Measurements from ENCODE around the gene CCDC170. TPM values are rescaled to one million over a fixed set of nuclear protein-coding genes. Genes with fewer than 3 reads are reported as not detected.

Gene CCDC170
- total RNA-seq, 1 donor from 2014 or later, result 0.14 TPM

DNA sequence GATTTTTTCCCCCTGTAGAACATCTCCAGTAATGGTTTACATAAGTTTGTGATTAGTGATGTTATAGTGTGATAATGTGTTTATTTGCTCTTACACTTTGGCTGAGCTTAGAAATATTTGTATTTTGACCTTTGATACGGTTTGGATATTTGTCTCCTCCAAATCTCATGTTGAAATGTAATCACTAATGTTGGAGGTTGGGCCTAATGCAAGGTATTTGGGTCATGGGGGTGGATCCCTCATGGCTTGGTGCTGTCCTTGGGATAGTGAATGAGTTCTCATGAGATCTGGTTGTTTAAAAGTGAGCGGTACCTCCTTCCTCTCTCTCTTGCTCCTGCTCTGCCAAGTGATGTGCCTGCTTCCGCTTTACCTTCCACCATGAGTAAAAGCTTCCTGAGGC is 147.2 kb downstream of the CCDC170 start:
- H3K9me3 Mint-ChIP-seq (ENCODE audit: unreplicated experiment), result peaks cover 2% of the 10 kb centered on the region
- TF ChIP-seq CTCF (IDR thresholded peaks at IDR 0.05; ENCODE audit: insufficient read depth, low read depth, low read length) (no peak), EZH2 (IDR thresholded peaks at IDR 0.05; ENCODE audit: insufficient read depth, low read length) (no peak)
- no peak for FAIRE-seq

DNA sequence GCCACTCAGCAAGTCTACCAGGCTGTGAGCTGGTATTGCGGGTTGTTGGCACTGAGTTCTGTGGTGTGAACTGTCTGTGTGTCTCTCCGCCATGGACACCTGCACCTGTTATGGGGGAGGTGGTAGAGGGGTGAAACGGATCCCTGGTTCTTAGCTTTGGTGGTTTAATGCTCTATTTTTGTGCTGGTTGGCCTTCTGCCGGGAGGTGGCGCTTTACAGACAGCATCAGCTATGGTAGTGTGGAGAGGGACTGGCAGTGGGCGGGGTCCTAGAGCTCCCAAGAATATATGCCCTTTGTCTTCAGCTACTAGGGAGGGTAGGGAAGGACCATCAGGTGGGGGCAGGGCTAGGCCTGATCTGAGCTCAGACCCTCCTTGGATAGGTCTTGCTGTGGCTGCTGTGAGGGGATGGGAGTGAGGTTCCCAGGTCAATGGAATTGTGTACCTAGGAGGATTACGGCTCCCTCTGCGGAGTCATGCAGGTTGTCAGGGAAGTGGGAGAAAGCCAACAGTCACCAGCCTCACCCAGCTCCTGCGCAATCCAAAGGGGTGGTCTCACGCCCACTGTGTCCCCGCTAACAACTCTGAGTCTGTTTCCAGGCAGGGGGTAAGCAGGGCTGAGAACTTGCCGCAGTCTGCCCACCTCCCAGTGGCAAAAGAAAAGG is 154.3 kb downstream of the CCDC170 start:
- Histone ChIP-seq H3K9ac (ENCODE audit: low read length) (no peak overlapping the region), H4K20me1 (ENCODE audit: insufficient read depth, low read length) (no peaks in the 10 kb centered on the region), H3K9me3 (ENCODE audit: insufficient read depth, low read depth, low read length) (no peaks in the 10 kb centered on the region), H3K79me2 (ENCODE audit: insufficient read depth, low read length) (no peaks in the 10 kb centered on the region), H3K4me2 (ENCODE audit: low read length) (no peak overlapping the region), H3K4me3 (ENCODE audit: insufficient read depth, low read depth, low read length) (no peak overlapping the region), H2AFZ (ENCODE audit: low read depth, low read length) (no peak overlapping the region), H3K27ac (ENCODE audit: low read depth, low read length) (no peak overlapping the region), H3K4me1 (ENCODE audit: insufficient read depth, low read length) (no peaks in the 10 kb centered on the region), H3K36me3 (ENCODE audit: insufficient read depth, low read length) (no peaks in the 10 kb centered on the region), H3K27me3 (ENCODE audit: insufficient read depth, low read length) (no peaks in the 10 kb centered on the region)
- DNase-seq (ENCODE audit: low read depth) (no peak), FAIRE-seq (no peak)
- no peak for TF ChIP-seq EZH2 (IDR thresholded peaks at IDR 0.05; ENCODE audit: insufficient read depth, low read length)
- TF ChIP-seq CTCF (IDR thresholded peaks at IDR 0.05; ENCODE audit: insufficient read depth, low read depth, low read length), result no peak
- H3K36me3 Mint-ChIP-seq (ENCODE audit: low read depth, unreplicated experiment), result no peaks in the 10 kb centered on the region
- peaks cover 2% of the 10 kb centered on the region for H3K9me3 Mint-ChIP-seq (ENCODE audit: unreplicated experiment)
- no peak overlapping the region for H3K4me3 Mint-ChIP-seq (ENCODE audit: unreplicated experiment)
- no peaks in the 10 kb centered on the region for H3K4me1 Mint-ChIP-seq (ENCODE audit: low read depth, unreplicated experiment)
- peaks cover 1% of the 10 kb centered on the region for H3K27me3 Mint-ChIP-seq (ENCODE audit: low read depth, unreplicated experiment)
- H3K27ac Mint-ChIP-seq (ENCODE audit: unreplicated experiment), result no peak overlapping the region

More for the DNA sequence above, 147.2 kb downstream of the CCDC170 start:
- Histone ChIP-seq H3K27me3 (ENCODE audit: insufficient read depth, low read length) (no peaks in the 10 kb centered on the region), H3K79me2 (ENCODE audit: insufficient read depth, low read length) (no peaks in the 10 kb centered on the region), H3K4me1 (ENCODE audit: insufficient read depth, low read length) (no peaks in the 10 kb centered on the region), H2AFZ (ENCODE audit: low read depth, low read length) (no peak overlapping the region), H3K9me3 (ENCODE audit: insufficient read depth, low read depth, low read length) (no peaks in the 10 kb centered on the region), H3K4me3 (ENCODE audit: insufficient read depth, low read depth, low read length) (no peak overlapping the region), H3K27ac (ENCODE audit: low read depth, low read length) (no peak overlapping the region), H3K9ac (ENCODE audit: low read length) (no peak overlapping the region), H4K20me1 (ENCODE audit: insufficient read depth, low read length) (no peaks in the 10 kb centered on the region), H3K36me3 (ENCODE audit: insufficient read depth, low read length) (no peaks in the 10 kb centered on the region), H3K4me2 (ENCODE audit: low read length) (no peak overlapping the region)
- Mint-ChIP-seq H3K36me3 (ENCODE audit: low read depth, unreplicated experiment) (no peaks in the 10 kb centered on the region), H3K4me3 (ENCODE audit: unreplicated experiment) (no peak overlapping the region), H3K27ac (ENCODE audit: unreplicated experiment) (no peak overlapping the region), H3K27me3 (ENCODE audit: low read depth, unreplicated experiment) (peaks cover 1% of the 10 kb centered on the region), H3K4me1 (ENCODE audit: low read depth, unreplicated experiment) (no peaks in the 10 kb centered on the region)
- no peak for DNase-seq (ENCODE audit: low read depth)

DNA sequence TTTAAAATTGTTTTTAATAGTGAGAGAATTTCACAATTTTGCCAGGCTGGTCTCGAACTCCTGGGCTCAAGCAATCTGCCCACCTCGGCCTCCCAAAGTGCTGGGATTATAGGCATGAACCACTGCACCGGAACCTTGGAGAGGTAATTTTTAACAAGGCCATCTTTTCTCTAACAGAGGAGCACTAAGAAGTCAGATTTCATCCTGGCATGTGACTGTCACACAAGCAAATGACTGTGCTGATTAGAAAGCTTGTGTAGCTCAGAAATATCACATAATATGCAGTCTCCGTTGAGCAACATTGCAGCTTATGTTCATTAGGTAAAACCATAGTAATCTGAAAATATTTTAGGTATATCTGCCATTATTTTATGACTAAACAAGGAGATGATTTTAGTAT is 156.0 kb downstream of the CCDC170 start:
- no peak overlapping the region for H3K27ac ChIP-seq (ENCODE audit: low read depth, low read length)
- TF ChIP-seq CTCF (IDR thresholded peaks at IDR 0.05; ENCODE audit: insufficient read depth, low read depth, low read length) (no peak), EZH2 (IDR thresholded peaks at IDR 0.05; ENCODE audit: insufficient read depth, low read length) (no peak)
- H3K4me3 ChIP-seq (ENCODE audit: insufficient read depth, low read depth, low read length), result no peak overlapping the region
- no peaks in the 10 kb centered on the region for H4K20me1 ChIP-seq (ENCODE audit: insufficient read depth, low read length)
- FAIRE-seq (no peak), DNase-seq (ENCODE audit: low read depth) (no peak)
- H2AFZ ChIP-seq (ENCODE audit: low read depth, low read length), result no peak overlapping the region
- no peaks in the 10 kb centered on the region for H3K4me1 ChIP-seq (ENCODE audit: insufficient read depth, low read length)
- Mint-ChIP-seq H3K9me3 (ENCODE audit: unreplicated experiment) (peaks cover 7% of the 10 kb centered on the region), H3K27me3 (ENCODE audit: low read depth, unreplicated experiment) (no peaks in the 10 kb centered on the region), H3K4me1 (ENCODE audit: low read depth, unreplicated experiment) (no peaks in the 10 kb centered on the region), H3K27ac (ENCODE audit: unreplicated experiment) (no peak overlapping the region), H3K4me3 (ENCODE audit: unreplicated experiment) (no peak overlapping the region), H3K36me3 (ENCODE audit: low read depth, unreplicated experiment) (no peaks in the 10 kb centered on the region)
- H3K9ac ChIP-seq (ENCODE audit: low read length), result no peak overlapping the region
- no peaks in the 10 kb centered on the region for H3K79me2 ChIP-seq (ENCODE audit: insufficient read depth, low read length)
- H3K4me2 ChIP-seq (ENCODE audit: low read length), result no peak overlapping the region
- no peaks in the 10 kb centered on the region for H3K9me3 ChIP-seq (ENCODE audit: insufficient read depth, low read depth, low read length)
- no peaks in the 10 kb centered on the region for H3K27me3 ChIP-seq (ENCODE audit: insufficient read depth, low read length)
- no peaks in the 10 kb centered on the region for H3K36me3 ChIP-seq (ENCODE audit: insufficient read depth, low read length)
